Endothelial cell of umbilical vein (primary cell): ENCODE data around the gene SNAPIN. TPM values are rescaled to one million over a fixed set of nuclear protein-coding genes. Genes with fewer than 3 reads are reported as not detected.

Source experiments
- BruUV-seq: library from RNA; stranded (reverse); fragments of 400-500 nt; replicated peaks from 2 replicates; lab custom pipeline; 2021; lab: Mats Ljungman, UMichigan
- CTCF ChIA-PET: fragments of 300-600, 350-600 bp; sonication (Branson Sonifier 250); formaldehyde crosslinking; loops from one replicate; lab custom pipeline; 2021; ENCODE audit warnings: antibody characterized with exemption, inconsistent platforms; lab: Charles Lee
- POLR2A ChIA-PET: fragments of 300-600, 350-600 bp; sonication (Branson Sonifier 250); formaldehyde crosslinking; loops from one replicate; lab custom pipeline; 2021; ENCODE audit warnings: antibody characterized with exemption, inconsistent platforms; lab: Charles Lee
- DNase-seq: peaks from one replicate; pipeline ENCODE4 v3.0.0-alpha.2; 2011; ENCODE audit warnings: low read depth, low spot score
- FAIRE-seq: peaks from 2 replicates; lab custom pipeline; 2011; peaks lifted over from hg19 to GRCh38; lab: Jason Lieb, UNC
- H2AFZ ChIP-seq: 2 replicates; pipeline ENCODE4 v1.6.0; 2012; ENCODE audit warnings: low read depth, low read length, control low read depth, inconsistent platforms
- H3K27ac ChIP-seq: 2 replicates; pipeline ENCODE4 v1.5.1; 2011; ENCODE audit warnings: low read depth, mild to moderate bottlenecking, control low read depth, low read length, moderate library complexity; ENCODE audit not compliant: insufficient read depth
- H3K27me3 ChIP-seq, 2 experiments: 2 replicates each; pipeline versions ENCODE4 v1.6.0 to v1.6.1; 2011; ENCODE audit warnings: low read length in 2 of 2, mixed read lengths in 1 of 2; ENCODE audit not compliant: control insufficient read depth in 2 of 2, insufficient read depth in 2 of 2
- H3K36me3 ChIP-seq, 2 experiments: 2 replicates in 1 of 2; 3 replicates in 1 of 2; pipeline ENCODE4 v1.5.1; 2011; ENCODE audit warnings: low read length in 2 of 2, mild to moderate bottlenecking in 1 of 2, moderate library complexity in 1 of 2; ENCODE audit not compliant: control insufficient read depth in 2 of 2, insufficient read depth in 2 of 2; ENCODE audit errors: extremely low read depth in 1 of 2
- H3K4me1 ChIP-seq: 3 replicates; pipeline ENCODE4 v1.5.1; 2011; ENCODE audit warnings: mild to moderate bottlenecking, low read length; ENCODE audit not compliant: control insufficient read depth, insufficient read depth; ENCODE audit errors: extremely low read depth
- H3K4me2 ChIP-seq: 2 replicates; pipeline ENCODE4 v1.6.1; 2011; ENCODE audit warnings: low read length, control low read depth, mixed read lengths; ENCODE audit not compliant: insufficient read depth
- H3K4me3 ChIP-seq, 3 experiments: fragments of 200-600 bp in 1 of 3; sonication (generic), shearing (Covaris generic) in 1 of 3; replicated peaks in 1 of 3; 2 replicates each; pipeline ENCODE4 v1.5.1; 2011 to 2016; ENCODE audit warnings: control low read depth in 3 of 3, low read length in 3 of 3, mild to moderate bottlenecking in 2 of 3, inconsistent platforms in 1 of 3, low read depth in 1 of 3, moderate library complexity in 1 of 3; ENCODE audit not compliant: insufficient read depth in 1 of 3
- H3K79me2 ChIP-seq: 2 replicates; pipeline ENCODE4 v1.6.0; 2012; ENCODE audit warnings: low read length, inconsistent platforms; ENCODE audit not compliant: control insufficient read depth, insufficient read depth
- H3K9ac ChIP-seq: replicated peaks from 2 replicates; pipeline ENCODE3; 2011; ENCODE audit warnings: low read length, control low read depth; ENCODE audit not compliant: insufficient read depth; ENCODE audit errors: extremely low read depth
- H3K9me1 ChIP-seq: replicated peaks from 3 replicates; pipeline ENCODE4 v1.6.0; 2011; ENCODE audit warnings: mild to moderate bottlenecking, low read length; ENCODE audit not compliant: control insufficient read depth, insufficient read depth; ENCODE audit errors: extremely low read depth
- H3K9me3 ChIP-seq: replicated peaks from 2 replicates; pipeline ENCODE4 v1.5.1; 2012; ENCODE audit warnings: low read length, inconsistent platforms; ENCODE audit not compliant: control insufficient read depth, insufficient read depth
- H4K20me1 ChIP-seq: replicated peaks from 2 replicates; pipeline ENCODE3; 2011; ENCODE audit warnings: mild to moderate bottlenecking, low read length; ENCODE audit not compliant: control insufficient read depth, insufficient read depth; ENCODE audit errors: extremely low read depth
- CTCF ChIP-seq, 2 donors: IDR thresholded peaks; 1 replicate in 1 of 2; 2 replicates in 1 of 2; pipeline ENCODE4 v1.5.1; 2011; ENCODE audit warnings: low read length in 2 of 2, mild to moderate bottlenecking in 2 of 2, moderate library complexity in 2 of 2, control low read depth in 1 of 2, inconsistent platforms in 1 of 2, low read depth in 1 of 2; ENCODE audit not compliant: insufficient read depth in 1 of 2; ENCODE audit errors: extremely low read depth in 1 of 2
- EZH2 ChIP-seq: IDR thresholded peaks from 2 replicates; pipeline ENCODE4 v1.6.1; 2012; ENCODE audit warnings: borderline replicate concordance, low read depth, mild to moderate bottlenecking, moderate library complexity, low read length, inconsistent platforms; ENCODE audit not compliant: severe bottlenecking
- FOS ChIP-seq: IDR thresholded peaks from 2 replicates; pipeline ENCODE4 v1.6.1; 2011; ENCODE audit warnings: mild to moderate bottlenecking, low read length, moderate library complexity, borderline replicate concordance; ENCODE audit not compliant: insufficient read depth
- GATA2 ChIP-seq: IDR thresholded peaks from 2 replicates; pipeline ENCODE4 v1.7.0; 2011; ENCODE audit warnings: low read depth, mild to moderate bottlenecking, moderate library complexity, mixed read lengths, low read length; ENCODE audit not compliant: insufficient read length, insufficient read depth
- JUN ChIP-seq: IDR thresholded peaks from 2 replicates; pipeline ENCODE4 v1.6.1; 2011; ENCODE audit warnings: borderline replicate concordance, low read depth; ENCODE audit not compliant: insufficient read length, insufficient read depth
- MAX ChIP-seq: IDR thresholded peaks from 2 replicates; pipeline ENCODE4 v1.6.1; 2011; ENCODE audit not compliant: insufficient read depth, insufficient read length
- MYC ChIP-seq: IDR thresholded peaks from one replicate; pipeline ENCODE4 v1.6.1; 2011; ENCODE audit warnings: mild to moderate bottlenecking, low read depth, low read length
- POLR2A ChIP-seq: IDR thresholded peaks from 2 replicates; pipeline ENCODE4 v1.6.1; 2012; ENCODE audit warnings: low read depth, mild to moderate bottlenecking, control low read depth, low read length
- POLR2AphosphoS5 ChIP-seq: IDR thresholded peaks from 2 replicates; pipeline ENCODE4 v1.6.1; 2012; ENCODE audit warnings: low read depth, mild to moderate bottlenecking, control low read depth, low read length, moderate library complexity; ENCODE audit not compliant: insufficient read depth
- dilution Hi-C: fragments of 300-500 bp; cut with MboI; formaldehyde crosslinking; loops from one replicate; pipeline ENCODE4 v1.15.0; 2019; ENCODE audit warnings: low sequenced_read_pairs; ENCODE audit not compliant: extremely low pct_ligation_motif_present
- intact Hi-C: fragments of 100-400 bp; cut with micrococcal nuclease; formaldehyde crosslinking; loops from one replicate; pipeline ENCODE4 v1.10.0; 2022
- polyA plus RNA-seq, 4 experiments: library from polyadenylated mRNA; depleted of rRNA in 3 of 4; stranded (reverse) in 3 of 4; unstranded in 1 of 4; fragments of >200 nt; gene quantifications; 2 replicates each; pipeline versions ENCODE4 v1.2.1 to v1.2.3, GENCODE V29; 2011 to 2012; ENCODE audit warnings: missing spikeins in 1 of 4
- total RNA-seq: library from RNA; stranded (reverse); gene quantifications from 2 replicates; pipeline ENCODE4 v1.2.3, GENCODE V29; 2021

Gene SNAPIN
- total and polyA plus RNA-seq, 2 donors (not counting 3 experiments of a cell fraction or from before 2014, with no cell fraction given) = 36.8 to 55.1 TPM

- H3K9me3 ChIP-seq = no peaks in the 10 kb centered on the region
- POLR2A ChIA-PET = interaction anchor here (0.5 to 4.9 kb wide), 4 partner anchors 9 to 45 kb away, joined by 3 to 27 read pairs (median 4); partner anchors contain the start of gene S100A13
- no peak overlapping the region for H3K27ac ChIP-seq
- intact Hi-C loops (no loop called here), dilution Hi-C loops (no loop called here)
- no peak for TF ChIP-seq POLR2AphosphoS5
- no peak for TF ChIP-seq GATA2
- peak; percentile 65 to 75 for TF ChIP-seq CTCF (IDR thresholded peaks at IDR 0.05; ENCODE audit: extremely low read depth in 1 of 2, insufficient read depth in 1 of 2, low read depth in 1 of 2, low read length in 2 of 2)
- no peak for TF ChIP-seq MAX
- TF ChIP-seq FOS = no peak
- no peak for TF ChIP-seq EZH2
- TF ChIP-seq POLR2A = peak; percentile 55
- TF ChIP-seq MYC = peak; percentile 57
- TF ChIP-seq JUN = no peak
- BruUV-seq = no TSS peak
- peak; percentile 79 for FAIRE-seq
- H3K9me1 ChIP-seq = no peaks in the 10 kb centered on the region
- no peaks in the 10 kb centered on the region for H3K4me1 ChIP-seq
- CTCF ChIA-PET = interaction anchor here (0.5 to 6.0 kb wide), 14 partner anchors 10 to 107 kb away, joined by 3 to 121 read pairs (median 6); partner anchors contain the start of genes CHTOP, S100A1, S100A13 and S100A6
- H3K4me3 ChIP-seq = no peak overlapping the region
- H3K36me3 ChIP-seq = peaks cover 0 to 6% of the 10 kb centered on the region in 2 experiments
- DNase-seq = peak; percentile 57
- H4K20me1 ChIP-seq = no peaks in the 10 kb centered on the region
- H2AFZ ChIP-seq = no peak overlapping the region
- H3K9ac ChIP-seq = no peak overlapping the region
- peaks cover 4% of the 10 kb centered on the region for H3K79me2 ChIP-seq
- H3K27me3 ChIP-seq = no peaks in the 10 kb centered on the region
- no peak overlapping the region for H3K4me2 ChIP-seq
These were observed 40.8 kb upstream of the SNAPIN start for GRCh38 chr1:153617663-153618062.
